Globus pallidus (tissue), 1 donor: Measurements from ENCODE around the gene UVRAG.
"Not testable (repeated sequence)": the region's sequence is repeated elsewhere in the genome, so short reads cannot be mapped to it uniquely, and the experiment has no call there.

Experiments
- DNase-seq: peaks from one replicate; pipeline ENCODE4 v3.0.0-alpha.2; 2015; ENCODE audit warnings: low spot score

The UVRAG gene

DNA sequence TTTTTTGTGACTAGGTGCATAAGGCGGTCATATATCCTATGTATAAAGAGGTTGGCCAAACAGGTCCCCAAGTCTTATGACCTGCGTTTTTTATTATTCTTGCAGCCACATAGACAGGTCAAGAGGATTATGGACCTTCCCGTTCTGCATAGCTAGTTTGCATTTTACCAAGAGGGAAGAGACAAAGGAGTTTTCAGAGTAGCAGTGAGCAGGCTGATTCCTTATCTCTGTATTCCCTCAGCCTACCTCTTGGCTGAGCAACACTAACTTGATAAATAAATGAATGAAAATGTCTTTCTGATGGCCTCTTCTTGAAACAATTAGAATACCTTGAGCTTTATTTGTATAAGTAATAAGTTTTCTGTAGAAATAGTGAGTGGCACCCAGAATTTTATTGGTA lies 210.8 kb downstream of the UVRAG start:
- no peak for DNase-seq

DNA sequence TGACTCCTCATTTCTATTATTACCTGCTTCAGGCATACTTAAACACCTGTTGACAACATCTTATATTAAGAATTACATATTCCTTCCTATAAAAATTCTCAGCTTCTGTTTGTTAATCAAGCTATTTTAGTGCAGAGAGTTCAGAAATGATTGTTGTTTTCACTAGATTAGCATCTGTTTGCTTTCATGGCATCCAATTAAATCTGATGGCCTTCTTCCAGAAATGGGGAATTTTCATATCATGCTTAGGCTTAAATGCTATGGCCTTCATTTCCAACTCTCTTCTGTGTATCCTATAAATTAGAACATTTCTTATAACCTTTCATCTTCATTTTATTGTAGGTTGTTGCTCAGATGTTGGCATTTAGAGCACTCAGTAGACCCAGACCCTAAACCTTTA lies 211.3 kb downstream of the UVRAG start:
- DNase-seq = no peak

- no peak for DNase-seq
Observed at GRCh38 chr11:76026862-76027261, 211.9 kb downstream of the UVRAG start.

DNA sequence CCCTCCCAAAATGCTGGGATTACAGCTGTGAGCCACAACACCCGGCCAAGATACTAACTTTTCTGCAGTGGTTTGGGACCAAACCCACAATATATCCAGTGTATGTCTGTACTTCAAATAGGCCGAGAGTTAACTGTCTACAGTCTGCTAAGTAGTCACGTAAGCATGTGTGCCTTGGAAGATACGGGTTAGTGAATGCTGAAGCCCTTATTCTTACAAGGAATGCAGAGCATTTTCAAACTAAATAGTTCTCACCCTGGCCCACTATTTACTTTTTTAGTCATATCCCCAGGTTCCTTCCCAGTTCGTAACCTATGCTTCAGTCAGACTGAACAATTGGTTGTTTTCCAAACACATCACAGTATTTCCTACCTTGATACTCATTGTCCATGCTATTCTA lies 215.3 kb downstream of the UVRAG start:
- DNase-seq = no peak

DNA sequence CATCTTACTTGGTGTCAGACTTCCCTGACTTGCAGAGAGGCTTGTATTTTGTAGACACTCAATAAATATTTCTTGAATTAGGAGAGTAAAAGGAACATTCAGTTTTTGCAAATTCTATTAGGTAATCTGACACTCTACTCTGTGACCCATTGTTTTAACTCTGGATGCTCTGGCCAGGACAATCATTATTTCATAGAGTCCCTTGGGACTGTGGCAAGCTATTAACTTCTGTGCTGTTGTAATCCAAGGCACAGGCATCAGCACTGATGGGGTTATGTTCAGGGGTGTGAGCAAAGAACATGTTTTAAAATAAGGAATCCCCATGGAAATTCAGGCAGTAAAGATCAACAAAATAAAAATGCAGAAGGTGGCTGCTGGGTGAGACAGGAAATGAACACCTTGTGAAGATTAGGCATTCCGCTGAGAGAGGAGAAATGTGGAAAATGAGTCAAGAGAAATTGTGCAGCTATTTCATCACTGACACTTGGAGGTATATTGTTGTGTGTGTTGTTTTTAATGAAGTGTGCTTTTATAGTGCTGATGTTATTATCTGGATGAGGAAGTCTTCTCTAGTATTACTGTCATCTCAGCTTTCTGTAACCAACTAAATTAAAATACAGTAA lies 216.1 kb downstream of the UVRAG start:
- DNase-seq = no peak

DNA sequence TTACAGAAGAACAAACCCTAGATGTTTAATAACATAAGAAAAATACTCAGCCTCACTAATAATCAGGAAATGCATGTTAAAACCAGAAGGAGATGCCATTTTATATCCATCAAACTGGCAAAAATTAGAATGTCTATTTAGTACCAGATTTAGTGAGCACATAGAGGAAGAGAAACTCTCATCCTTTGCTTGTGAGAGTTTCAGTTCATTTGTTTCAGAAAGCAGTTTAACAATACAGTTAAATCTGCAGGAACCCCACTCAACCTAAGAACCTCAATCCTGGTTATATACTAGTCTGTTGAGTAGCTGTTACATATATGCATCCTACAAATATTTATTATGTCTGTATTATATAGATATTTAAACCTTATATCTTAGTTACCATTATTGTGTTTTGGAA lies 218.7 kb downstream of the UVRAG start:
- no peak for DNase-seq

- DNase-seq = no peak
Observed at GRCh38 chr11:76035020-76035419, 220.0 kb downstream of the UVRAG start.

DNA sequence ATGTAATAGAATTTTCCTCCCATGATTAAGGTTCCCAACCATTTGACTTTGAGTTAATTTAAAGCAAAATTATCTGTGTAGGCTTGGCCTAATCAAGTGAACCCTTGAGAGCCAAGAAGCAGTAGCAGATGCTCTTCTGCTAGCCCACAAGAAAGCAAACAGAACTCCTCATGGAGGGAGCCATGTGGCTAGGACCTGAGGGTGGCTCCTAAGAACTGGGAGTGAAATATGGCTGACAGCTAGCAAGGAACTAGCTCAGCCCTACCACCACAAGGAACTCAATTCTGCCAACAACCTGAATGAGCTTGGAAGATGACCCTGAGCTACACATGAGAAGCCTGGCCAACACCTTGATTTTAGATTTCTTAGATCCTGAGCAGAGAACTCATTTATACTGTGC lies 223.6 kb downstream of the UVRAG start:
- DNase-seq = no peak

DNA sequence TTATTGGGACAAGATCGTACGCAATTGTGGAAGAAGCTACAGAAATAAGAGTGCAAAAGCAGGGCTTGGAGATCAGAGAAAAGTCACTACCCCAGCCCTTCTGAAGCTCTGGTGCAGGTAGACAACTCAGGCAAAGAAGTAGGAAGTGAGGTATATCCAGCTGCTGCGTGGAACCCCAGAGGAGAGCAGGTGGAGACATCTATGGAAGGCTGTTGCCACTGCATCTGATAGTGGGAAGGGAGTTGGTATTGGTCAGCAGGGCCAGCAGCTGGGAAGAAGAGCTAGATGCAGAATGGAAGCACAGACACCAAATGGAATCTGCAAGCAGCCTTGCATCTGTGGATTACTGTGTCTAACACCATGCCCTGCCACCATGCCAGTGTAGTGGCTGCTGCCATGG lies 226.2 kb downstream of the UVRAG start:
- DNase-seq = no peak

- DNase-seq = no peak
Observed at GRCh38 chr11:76044750-76045320, 229.8 kb downstream of the UVRAG start.

GRCh38 chr11:76047231-76047630 lies 232.2 kb downstream of the UVRAG start:
- no peak for DNase-seq

DNA sequence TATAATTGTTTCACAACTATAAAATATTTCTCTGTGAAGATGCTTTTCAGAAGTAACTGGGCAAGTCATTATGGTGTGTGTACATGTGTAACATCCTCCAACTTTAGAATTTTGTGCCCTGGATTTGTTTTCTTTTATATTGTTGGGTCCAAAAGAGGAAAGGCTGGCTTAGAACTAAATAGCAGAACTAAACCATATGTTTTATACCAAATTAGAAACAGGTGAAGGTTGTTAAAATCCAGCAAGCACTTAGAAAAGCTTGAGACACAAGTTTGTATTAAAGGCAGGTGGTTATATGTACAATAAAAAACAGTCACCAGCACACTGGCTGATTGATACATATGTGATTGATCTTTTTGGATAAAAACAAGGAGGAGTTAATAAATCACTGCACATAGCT lies 232.8 kb downstream of the UVRAG start:
- no peak for DNase-seq

DNA sequence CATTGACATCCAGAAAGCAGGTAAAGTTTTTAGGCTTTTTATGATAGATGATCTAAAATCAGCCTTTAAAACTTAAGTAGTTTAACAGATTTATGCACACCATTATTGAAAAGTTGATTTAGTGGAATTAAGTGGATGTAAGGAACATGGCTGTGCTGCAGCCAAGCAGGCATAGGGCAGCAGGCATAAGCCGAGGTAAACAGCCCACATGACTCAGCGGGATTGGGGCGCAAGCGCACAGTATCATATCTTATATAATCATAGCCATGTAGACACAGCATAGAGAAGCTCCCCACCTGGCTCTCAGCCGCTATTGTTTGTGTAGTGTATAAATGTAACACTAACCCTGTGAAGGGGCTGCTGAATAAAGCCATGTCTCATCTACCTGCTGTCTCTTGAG lies 233.8 kb downstream of the UVRAG start:
- DNase-seq = no peak

DNA sequence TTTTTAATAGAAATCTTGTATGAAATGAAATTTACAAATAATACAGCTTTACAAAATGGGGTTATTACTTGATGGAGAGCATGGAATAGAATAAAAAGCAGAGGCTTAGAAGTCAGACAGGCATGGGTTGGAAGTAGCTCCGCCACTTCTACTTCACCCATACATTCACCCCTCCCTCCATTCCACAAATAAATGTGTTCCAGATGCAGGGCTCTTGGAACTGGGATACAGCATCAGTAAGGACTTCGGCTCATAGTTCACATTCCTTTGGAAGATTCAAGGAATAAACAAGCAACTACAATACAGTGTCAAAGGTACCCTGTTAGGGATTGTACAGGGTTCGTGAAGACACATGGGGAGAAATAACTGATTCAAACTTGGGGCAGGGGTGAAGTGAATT lies 234.5 kb downstream of the UVRAG start:
- no peak for DNase-seq

DNA sequence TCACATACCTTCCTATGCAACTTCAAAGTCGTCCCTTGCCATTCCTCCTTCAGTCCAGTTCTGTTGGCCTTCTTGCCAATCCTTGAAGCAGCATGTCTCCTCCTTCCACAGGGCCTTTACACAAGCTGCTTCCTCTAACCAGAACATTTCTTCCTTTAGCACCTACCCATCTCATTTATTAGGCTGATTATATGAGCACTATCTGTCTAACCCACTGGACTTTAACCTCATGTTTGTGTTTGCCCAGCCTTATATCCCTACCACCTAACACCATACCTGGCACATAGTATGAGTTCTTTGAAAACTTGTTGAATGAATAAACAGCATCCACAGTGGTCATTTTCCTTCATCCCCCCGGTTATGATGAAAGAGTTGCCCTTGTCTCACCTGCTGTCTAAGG lies 236.9 kb downstream of the UVRAG start:
- DNase-seq = no peak

DNA sequence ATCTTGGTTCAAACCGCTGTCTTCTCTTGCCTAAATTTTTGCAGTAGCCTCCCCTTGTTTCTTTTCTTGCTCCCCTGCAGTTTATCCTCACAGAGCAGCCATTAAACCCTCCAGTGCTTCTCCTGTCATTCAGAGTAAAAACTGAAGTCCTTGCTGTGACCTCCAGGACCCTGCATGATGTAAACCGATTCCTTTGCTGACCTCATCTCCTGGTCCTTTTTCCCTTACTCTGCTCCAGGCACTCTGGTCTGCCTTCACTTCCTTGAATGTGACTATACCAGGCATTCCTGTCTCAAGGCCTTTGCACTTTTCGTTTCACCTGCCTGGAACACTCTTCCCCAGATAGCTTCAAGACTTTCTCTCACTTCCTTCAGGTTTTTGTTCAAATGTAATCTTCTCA lies 239.3 kb downstream of the UVRAG start:
- DNase-seq = no peak

DNA sequence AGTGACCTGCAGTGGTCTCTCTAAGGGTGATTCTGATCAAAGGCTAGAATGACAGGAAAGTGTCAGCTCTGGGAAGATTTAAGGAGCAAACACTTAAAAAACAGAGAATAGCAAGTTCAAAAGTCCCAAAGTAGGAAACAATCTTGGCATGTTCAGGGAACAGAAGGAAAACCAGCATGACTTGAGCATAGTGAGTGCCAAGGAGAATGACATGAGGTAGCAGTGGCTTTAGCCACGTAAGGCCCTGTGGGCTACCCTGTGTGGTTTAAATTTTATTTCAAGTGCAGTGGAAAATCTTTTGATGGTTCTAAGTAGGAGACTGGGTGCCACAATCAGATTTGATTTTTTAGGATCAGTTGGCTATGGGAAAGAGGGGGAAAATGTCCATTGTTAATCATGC lies 241.9 kb downstream of the UVRAG start:
- no peak for DNase-seq

DNA sequence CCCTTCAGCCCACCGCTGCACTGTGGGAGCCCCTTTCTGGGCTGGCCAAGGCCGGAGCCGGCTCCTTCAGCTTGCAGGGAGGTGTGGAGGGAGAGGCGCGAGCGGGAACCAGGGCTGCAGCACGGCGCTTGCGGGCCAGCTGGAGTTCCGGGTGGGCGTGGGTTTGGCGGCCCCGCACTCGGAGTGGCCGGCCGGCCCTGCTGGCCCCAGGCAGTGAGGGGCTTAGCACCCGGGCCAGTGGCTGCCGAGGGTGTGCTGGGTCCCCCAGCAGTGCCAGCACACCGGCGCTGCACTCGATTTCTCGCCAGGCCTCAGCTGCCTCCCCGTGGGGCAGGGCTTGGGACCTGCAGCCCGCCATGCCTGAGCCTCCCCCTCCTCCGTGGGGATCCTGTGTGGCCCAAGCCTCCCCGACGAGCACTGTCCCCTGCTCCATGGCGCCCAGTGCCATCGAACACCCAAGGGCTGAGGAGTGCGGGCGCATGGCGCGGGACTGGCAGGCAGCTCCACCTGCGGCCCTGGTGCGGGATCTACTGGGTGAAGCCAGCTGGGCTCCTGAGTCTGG lies 245.5 kb downstream of the UVRAG start:
- DNase-seq = not testable (repeated sequence)

DNA sequence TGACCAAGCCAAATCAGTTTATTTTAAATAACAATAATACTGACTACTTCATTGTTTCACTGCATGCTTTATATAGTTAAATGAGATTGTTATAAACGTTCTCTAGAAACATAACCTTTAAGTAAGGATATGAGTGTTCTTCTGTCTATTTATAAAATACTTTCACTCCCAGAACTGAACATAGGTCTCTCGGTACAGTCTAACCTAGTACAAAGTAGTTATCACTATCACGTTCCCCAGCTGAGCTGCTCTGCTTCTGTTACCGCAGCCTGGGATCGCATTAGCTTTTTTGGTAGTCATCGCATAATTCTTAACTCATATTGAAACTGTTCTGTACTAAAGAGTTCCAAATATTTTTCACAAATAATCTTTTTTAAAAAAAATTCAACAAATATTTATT lies 247.7 kb downstream of the UVRAG start:
- DNase-seq = no peak

DNA sequence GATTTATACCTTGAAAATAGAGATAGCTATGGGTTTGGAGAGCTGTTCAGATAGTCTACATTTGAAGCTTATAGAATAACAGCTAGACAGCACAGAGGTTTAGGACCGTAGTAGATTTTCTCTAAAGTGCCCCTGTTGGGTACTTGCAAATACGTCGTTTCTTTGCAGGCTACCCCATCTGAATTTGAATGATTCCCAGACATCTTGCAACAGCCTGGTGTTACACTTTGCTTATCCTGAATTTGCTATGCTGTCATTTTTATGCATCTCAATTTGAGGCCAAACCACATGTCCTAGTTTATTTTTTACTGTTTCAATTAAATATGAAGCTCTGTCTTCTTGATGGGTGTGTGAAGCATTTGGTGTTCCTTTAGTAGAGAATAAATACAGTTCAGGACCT lies 249.2 kb downstream of the UVRAG start:
- DNase-seq = no peak

DNA sequence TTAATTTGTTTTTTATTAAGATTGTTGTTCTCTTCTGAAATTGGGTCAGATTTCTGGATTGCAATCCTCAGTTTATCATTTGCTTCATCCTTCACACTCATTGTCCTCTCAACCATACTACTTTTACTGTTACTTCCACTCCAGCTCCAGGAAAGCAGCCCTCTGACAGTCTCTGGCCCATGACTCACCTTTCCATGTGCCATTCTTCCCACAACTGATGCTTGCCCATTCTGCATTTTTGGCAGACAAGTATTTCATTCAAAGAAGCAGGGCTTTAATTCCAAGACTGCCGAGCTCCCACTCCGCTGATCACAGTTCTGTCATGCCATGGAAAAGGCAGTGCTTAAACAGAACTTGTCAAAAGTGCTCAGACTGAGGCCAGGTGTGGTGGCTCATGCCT lies 252.1 kb downstream of the UVRAG start:
- DNase-seq = no peak

DNA sequence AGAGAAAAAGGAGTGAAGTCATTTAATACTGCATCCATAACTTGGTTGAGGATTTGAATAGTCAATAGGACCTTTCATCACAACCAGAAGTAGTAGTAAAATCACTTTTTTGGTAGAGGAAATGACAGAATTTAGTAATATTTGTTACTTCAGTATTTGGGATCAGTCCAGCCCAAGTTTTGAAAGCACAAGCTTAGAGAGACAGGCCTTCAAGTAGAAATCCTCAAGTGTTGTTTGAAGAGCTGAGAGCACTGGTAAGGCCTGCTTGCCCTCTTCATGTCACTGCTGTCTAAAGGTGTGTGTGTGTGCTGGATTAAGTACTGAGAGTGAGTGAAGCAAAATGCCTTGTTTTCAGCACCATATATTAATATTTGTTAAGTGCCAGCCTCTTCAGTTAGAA lies 254.0 kb downstream of the UVRAG start:
- no peak for DNase-seq

GRCh38 chr11:76071090-76071489 lies 256.1 kb downstream of the UVRAG start:
- DNase-seq = no peak

- DNase-seq = no peak
Observed at GRCh38 chr11:76073724-76074123, 258.7 kb downstream of the UVRAG start.
